ENCODE results near the gene BEGAIN.

- TF ChIP-seq JUN (IDR thresholded peaks at IDR 0.05; ENCODE audit: low read depth, low read length) (no peak), GABPA (IDR thresholded peaks at IDR 0.05; ENCODE audit: borderline replicate concordance, insufficient read depth, low read length) (no peak)
Measured at GRCh38 chr14:100606687-100607610, 19.7 kb upstream of the BEGAIN start.

Data from H1 (cell line).